NCI-H2196 (cell line): ENCODE measurements around the gene NSUN6.

Experiments used
- DNase-seq: peaks from one replicate; lab custom pipeline; 2025; ENCODE audit not compliant: unreplicated experiment; lab: John Stamatoyannopoulos, UW

NSUN6 gene

GRCh38 chr10:18651324-18652007 is at the start of gene NSUN6:
Gene NSUN6 (minus strand): TSS chr10:18651587. CDS start chr10:18651203, 384 bp downstream.
- DNase-seq = peak; percentile 59

GRCh38 chr10:18699849-18700840 is 48.8 kb upstream of the NSUN6 start:
- no peak for DNase-seq

GRCh38 chr10:18690541-18690940 is 39.2 kb upstream of the NSUN6 start:
- DNase-seq = no peak

- DNase-seq = no peak
Measured at GRCh38 chr10:18689498-18689897, 38.1 kb upstream of the NSUN6 start.

GRCh38 chr10:18687706-18688105 is 36.3 kb upstream of the NSUN6 start:
- no peak for DNase-seq

GRCh38 chr10:18687195-18687594 is 35.8 kb upstream of the NSUN6 start:
- DNase-seq = no peak

- DNase-seq = no peak
Measured at GRCh38 chr10:18685555-18685954, 34.2 kb upstream of the NSUN6 start.

- DNase-seq = no peak
Measured at GRCh38 chr10:18684953-18685352, 33.6 kb upstream of the NSUN6 start.

- no peak for DNase-seq
Measured at GRCh38 chr10:18684416-18684815, 33.0 kb upstream of the NSUN6 start.

- no peak for DNase-seq
Measured at GRCh38 chr10:18683427-18683826, 32.0 kb upstream of the NSUN6 start.

GRCh38 chr10:18681971-18682411 is 30.6 kb upstream of the NSUN6 start:
- DNase-seq = no peak

- no peak for DNase-seq
Measured at GRCh38 chr10:18681366-18681765, 30.0 kb upstream of the NSUN6 start.

GRCh38 chr10:18680754-18681153 is 29.4 kb upstream of the NSUN6 start:
- no peak for DNase-seq

- no peak for DNase-seq
Measured at GRCh38 chr10:18675086-18675801, 23.9 kb upstream of the NSUN6 start.

- no peak for DNase-seq
Measured at GRCh38 chr10:18668026-18668425, 16.6 kb upstream of the NSUN6 start.

GRCh38 chr10:18666810-18667209 is 15.4 kb upstream of the NSUN6 start:
- DNase-seq = no peak

GRCh38 chr10:18665815-18666558 is 14.6 kb upstream of the NSUN6 start:
- no peak for DNase-seq

- DNase-seq = no peak
Measured at GRCh38 chr10:18664841-18665478, 13.6 kb upstream of the NSUN6 start.

- DNase-seq = no peak
Measured at GRCh38 chr10:18660816-18661431, 9.5 kb upstream of the NSUN6 start.
